Brain pericyte (primary cell): Measurements from ENCODE around the gene SIN3A.

ENCODE experiments used
- DNase-seq: peaks from one replicate; pipeline ENCODE4 v3.0.0-alpha.2; 2012; ENCODE audit warnings: low read depth, low spot score

SIN3A gene

DNA sequence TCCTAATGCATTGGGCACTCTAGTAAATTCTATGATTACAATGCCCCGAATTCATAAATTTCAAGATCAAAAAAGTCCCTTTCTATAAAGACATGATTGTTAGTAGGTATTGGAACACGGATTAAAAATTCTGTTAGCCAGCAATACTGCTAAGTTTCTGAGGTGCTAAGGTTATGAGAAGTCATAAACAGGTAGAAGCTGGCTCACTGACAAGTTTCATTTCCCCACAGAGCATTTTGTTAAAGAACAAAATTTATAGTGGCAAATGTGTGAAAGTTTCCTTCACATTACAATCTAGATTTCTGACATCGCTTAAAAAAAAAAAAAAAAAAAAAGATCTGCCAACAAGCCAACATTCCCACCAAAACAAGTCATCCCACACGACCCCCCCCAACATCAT is 70.7 kb downstream of the SIN3A start:
- DNase-seq, result no peak

DNA sequence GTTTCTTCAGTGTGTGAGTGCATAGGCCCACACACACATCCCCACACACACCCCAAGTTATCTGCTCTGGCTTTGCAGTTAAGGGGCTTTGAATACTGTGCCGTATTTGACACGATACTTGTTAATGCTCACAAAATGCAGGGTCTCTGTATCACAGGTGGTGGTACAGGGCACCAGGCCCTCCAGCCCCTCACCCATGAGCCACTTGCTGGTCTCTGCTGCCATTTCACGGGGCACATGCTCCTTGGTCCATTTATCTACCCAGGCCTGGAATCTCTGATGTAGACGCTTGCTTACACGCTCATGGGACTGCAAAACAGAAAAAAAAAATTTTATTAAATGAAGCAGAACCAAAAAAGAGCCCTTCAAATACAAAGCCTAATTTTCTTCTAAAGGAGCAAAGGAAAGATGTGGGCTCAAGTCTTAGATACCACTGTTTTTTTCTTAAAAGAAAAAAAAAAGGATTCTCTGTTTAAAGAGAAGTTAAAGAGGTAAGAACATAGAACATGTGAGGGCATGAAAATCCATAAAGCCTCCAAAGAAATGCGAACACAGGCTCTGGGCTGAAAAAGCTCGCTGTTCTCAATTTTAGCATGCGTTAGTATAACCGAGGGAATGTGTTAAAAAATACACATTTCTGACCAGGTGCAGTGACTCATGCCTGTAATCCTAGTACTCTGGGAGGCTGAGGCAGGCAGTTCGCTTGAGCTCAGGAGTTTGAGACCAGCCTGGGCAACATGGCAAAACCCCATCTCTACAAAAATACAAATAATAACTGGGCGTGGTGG is 79.4 kb downstream of the SIN3A start:
- no peak for DNase-seq

DNA sequence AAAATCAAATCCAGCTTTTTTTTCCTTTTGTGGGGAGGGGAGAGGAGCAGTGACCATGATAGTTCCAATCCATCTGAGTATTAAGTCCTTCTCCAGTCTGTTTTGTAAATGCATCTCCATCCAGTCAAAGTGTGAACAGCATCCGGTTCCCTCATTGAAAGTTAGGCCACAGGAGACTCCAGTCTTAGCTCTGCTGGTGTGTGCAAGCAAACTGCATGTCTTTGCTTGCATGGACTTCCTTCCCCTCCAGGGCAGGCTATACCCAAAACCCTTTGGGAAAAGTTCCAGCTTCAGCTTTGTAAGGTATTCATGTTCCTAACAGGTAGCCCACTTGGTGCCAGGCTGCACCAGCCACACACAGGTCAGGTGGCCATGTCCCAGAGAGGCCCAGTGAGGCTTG is 80.0 kb downstream of the SIN3A start:
- no peak for DNase-seq

DNA sequence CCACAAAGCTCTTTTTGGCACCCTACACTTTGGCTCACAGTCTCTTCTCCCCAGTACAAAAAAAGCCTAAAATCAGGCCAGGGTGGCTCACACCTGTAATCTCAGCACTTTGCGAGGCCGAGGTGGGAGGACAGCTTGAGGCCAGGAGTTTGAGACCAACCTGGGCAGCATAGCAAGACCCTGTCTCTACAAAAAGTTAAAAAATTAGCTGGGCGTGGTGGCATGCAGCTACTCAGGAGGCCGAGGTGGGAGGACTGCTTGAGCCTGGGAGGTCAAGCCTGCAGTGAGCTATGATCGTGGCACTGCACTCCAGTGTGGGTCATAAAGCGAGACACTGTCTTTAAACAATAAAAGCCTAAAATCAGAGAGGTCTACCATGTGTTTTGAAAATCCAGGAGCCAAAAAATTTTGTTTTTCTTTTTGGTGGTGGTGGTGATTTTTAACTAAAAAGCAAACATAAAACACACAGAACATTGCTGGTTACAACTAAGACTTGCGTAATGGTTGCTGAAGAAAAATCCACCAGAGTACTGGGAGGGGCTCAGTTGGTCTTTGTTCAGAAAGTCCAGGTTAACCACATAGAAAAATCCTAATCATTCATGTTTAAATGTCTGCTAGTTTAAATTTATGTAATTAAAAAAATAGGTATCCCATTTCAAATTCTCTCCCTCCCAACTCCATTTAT is 81.5 kb downstream of the SIN3A start:
- DNase-seq, result no peak

DNA sequence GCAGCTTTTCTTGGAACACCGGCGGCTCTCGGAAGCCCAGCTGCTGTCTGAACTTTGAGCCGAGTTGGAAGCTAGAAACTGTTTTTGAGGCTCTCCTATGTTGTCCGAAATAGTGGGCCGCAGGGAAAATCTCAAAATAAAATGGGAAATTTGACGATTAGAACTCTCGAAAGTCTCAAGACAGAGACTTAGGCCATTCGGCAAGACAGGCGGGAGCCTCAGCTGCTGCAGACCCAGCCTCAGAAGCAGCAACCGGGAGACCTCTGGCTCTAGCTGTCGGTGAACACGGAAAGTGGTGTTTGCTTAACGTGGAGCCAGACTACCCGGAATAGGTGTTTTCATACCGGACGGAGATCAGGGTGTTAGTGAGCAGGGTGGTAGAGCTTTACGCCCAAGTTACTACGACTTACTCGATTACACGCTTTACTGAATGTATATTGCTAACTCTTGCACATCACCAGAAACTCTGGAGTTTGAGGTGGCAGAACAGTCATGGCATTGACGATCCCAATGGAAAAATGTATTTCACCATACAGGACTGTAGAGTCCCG is 82.7 kb downstream of the SIN3A start:
- peak; percentile 53 for DNase-seq

DNA sequence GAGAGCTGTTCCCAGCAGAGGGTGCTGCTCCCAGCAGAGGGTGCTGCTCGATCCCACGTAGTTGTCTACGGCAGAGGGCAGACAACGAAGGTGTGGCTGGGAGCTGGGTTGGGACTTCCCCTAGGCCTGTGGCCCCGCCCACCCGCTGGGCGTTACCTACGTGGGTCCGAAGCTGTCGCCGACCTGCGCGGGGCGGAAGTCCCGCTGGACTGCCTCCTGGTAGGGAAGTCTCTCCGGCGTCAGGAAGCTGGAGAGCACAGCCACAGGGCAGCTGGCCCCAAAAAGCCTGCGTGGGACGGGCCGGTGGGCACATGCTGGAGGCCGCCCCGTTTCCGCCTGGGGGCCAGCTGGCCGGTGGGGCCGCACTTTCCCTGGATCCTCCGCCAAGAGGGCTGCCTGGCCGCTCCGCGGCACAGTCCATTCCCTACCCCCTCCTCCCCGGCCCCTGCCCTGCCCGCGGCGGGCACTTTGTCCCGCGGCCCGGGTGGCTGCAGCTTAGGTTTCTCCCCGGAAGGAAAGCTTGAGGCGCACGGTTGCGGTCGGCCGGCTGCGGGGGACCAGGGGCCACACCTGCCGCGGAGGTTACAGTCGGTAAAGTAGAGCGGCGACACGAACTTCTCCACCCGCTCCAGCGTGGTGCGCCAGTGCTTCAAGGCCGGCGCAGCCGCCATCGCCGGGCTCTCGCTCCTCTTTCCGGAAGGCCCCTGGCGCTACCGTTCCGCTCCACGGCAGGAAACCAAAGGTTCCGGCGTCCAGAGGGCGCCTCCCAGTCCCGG is 83.4 kb downstream of the SIN3A start, which contains the start of gene MAN2C1:
TSS of gene MAN2C1 (minus strand) at position 695 of the 776 bp plus-strand sequence. CDS start at position 671, 24 bp downstream.
- peak; percentile 77 for DNase-seq

DNA sequence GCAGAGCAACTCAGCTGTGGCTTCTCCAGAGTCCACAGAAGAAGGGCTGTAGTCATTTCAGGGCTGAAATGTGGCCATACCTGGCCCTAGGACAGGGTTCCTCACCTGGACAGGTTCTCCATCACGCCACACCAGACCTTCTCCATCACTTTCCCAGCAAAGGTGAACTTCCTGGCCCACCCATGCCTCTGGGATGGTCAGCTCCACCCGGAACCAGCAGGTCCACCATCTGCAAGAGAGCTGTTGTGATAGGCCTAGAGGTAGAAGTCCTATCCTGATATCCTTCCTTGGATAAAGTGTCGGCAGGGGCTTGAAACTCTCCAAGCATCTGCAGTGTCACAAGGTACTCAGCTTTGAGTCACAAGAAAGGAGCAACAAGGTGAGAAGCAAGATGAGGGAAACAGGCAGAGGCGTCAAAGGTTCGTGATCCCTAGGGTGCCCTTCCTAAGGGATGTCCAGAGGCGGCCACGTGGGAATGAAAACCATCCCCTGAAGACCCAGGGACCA is 84.0 kb downstream of the SIN3A start:
- no peak for DNase-seq

DNA sequence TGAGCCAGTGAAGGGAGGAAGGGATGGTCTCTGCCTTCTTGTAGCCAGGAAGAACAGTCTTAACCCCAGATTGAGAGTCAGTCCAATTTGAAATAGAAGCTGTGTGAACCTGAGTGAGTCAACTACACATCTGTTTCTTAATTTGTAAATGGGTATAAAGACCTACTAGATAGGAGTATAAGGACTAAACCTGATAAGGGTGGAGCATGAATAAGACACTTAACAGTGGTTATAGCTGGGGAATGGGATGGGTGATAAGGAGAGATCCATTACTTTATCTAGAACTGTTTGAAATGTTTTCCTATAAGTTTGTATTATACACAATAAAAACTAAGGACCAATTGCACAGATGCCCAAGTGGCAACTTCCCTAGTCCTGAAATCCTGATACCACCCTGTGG is 84.5 kb downstream of the SIN3A start:
- DNase-seq, result no peak

DNA sequence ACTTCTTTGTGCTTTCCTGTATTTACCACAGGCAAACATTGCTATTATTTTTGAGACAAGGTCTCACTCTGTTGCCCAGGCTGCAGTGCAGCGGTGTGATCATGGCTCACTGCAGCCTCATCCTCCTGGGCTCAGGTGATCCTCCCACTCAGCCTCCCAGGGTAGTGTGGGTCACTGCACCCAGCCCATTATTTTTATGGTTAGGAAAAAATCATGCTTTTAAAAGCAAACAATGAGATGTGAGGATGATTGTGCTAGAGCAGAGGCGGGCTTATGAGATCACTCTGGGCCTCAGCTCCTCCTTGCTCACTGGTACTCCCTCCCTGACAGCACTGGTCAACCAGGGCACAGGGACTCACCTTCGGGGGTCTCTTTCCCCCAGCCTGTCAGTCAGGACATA is 85.3 kb downstream of the SIN3A start:
- DNase-seq, result no peak

DNA sequence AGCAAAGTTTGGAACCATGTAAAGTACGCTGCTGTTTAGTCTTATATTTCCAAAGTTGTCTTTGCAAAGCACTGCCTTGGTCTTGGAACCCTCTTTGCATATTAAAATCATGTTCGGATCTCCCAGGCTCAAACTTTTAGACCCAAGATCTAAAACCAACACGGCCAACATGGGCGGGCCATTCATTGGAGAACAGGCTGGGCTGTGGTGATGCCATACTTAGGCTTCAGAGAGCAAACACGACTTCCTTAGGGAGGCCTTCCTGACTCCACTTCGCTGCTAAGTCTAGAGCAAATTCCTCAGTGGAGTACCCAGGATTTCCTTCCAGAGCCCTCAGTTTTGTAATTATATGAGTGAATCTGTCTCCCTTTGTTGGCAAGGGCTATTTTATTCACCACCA is 86.6 kb downstream of the SIN3A start:
- DNase-seq, result no peak

DNA sequence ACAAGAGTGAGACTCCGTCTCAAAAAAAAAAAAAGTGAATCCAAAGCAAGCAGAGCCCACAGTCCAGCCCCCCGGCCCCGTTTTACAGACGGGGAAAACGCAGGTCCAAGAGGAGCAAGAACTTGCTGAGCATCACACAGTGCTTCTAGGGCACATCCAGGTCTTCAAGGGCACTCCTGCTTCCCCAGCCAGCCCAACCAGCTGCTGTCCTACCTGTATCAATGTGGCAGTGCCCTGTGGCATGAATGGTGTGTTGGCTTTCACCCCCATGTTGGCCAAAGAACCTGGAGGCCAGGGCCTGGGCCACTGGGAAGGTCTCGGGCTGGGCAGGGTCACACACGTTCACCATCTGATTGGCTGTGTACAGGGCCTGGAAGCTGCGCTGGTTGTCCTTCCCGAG is 87.7 kb downstream of the SIN3A start:
- DNase-seq, result no peak

DNA sequence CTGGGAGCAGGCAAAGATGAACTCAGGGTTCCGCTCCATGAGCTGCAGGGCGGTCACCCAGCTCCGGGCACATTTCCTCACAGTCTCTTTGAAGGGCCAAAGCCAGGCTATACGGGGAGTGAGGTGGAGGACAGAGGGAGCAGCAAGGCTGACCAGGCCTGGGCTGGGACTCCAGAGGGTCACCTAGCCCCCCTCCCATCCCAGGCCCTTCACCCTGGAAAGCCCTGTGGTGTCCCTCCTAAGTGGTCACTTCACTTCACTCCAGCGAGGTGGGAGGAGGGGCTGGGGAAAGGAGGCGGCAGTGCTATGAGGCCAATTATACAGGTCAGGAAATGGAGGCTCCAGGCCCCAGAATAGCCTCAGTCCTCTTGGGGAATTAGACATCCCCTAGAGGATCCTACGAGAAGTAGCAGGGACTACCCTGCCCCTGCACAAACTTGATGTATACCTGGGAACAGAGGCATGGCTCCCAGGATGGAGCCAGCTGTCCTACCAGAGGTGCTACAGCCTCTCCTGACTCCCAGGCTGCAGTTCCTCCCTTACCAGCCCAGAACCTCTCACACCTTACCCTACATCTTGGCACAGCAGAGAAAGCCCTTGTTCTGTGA is 88.7 kb downstream of the SIN3A start:
- no peak for DNase-seq

DNA sequence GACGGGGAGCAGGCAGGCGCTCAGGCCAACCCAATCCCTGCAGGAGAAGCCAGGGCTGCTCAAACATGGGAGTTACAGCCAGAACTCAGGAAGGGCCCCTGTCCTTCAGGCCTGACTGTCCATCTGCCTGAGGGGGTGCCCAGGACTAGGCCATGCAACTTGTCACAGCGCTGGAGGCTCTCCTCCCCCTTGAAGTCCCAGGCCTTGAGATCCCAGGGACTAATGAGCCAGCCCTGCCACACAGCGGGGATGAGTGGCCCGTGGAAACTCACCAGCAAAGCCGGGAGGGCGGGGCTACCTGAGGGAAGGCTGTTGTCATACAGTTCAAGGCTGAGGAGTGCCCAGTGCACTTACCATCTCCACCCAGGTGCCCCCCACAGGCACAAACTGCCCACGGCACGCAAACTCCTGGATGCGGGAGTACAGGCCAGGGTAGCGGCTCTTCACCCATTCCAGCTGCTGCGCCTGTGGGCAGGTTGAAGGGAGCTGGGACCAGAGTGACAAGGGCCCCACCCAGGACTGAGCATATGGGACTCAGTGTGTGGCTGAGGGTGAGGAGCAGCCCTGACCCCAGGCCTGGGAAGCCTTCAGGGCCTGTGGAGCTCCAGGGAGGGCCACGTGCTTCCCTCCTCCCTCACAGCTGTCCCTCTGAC is 89.4 kb downstream of the SIN3A start:
- DNase-seq, result no peak

DNA sequence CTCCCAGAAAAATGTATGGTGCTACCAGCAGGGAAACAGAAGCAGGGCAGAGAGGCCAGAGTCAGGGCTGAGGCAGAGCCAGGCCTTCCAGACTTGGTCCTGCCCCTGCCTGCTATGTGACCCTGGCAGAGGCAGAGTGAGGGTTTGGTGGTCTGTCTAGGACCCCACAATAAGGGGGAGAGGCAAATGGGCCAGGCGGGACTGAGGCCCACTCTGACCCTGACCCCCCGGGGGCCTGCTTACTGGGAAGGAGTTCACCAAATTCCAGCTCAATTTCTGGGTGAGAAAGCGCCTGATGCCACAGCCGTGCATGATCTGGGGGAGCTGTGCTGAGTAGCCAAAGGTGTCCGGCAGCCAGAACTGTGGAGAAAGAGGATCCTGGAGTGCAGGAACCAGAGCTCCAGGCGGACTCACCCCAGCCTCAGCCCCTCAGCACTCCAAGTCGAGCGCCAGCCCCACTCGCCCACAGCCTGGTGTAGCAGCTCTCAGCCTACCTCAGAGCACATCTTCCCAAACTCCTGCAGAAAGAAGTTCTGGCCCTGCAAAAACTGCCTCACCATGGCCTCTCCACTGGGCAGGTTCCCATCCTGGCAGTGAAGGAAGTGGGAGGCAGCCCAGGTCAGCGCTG is 90.0 kb downstream of the SIN3A start:
- no peak for DNase-seq

DNA sequence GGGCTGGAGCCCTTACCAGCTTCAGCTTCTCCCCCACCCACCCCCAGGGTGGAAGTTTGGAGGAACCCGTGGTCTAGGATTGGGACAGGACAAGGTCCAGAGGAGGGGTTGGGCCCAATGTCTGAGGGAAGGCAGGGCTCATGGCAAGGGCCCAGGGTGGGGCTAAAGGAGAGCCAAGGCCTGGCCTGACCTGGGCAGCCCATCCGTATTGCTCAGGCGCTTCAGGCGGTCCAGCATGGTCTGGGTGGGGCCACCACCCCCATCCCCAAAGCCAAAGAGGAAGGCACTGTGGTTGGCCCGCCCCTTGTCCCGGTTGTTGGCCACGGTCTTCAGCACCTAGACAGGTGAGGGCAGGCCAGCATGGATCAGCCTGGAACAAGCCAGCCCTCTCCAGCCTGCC is 90.6 kb downstream of the SIN3A start:
- DNase-seq, result no peak

DNA sequence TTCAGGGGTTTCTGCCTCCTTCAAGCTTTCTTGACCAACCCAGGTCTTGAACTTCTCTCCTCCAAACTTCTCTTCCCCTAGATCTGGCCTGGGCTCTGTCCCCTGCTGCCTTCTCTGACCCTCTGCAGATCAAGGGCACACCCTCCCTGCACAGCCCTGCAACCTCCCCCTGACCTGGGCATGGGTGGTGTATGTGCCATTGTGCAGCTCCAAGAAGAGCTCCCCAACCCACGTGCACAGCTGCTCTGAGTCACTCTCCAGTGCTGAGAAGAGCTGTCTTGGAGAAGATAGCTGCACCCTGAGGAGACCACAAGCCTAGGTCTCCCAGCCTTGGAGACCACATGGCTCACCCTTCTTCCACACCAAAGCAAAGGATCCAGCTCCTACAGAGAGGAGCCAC is 91.1 kb downstream of the SIN3A start:
- no peak for DNase-seq

DNA sequence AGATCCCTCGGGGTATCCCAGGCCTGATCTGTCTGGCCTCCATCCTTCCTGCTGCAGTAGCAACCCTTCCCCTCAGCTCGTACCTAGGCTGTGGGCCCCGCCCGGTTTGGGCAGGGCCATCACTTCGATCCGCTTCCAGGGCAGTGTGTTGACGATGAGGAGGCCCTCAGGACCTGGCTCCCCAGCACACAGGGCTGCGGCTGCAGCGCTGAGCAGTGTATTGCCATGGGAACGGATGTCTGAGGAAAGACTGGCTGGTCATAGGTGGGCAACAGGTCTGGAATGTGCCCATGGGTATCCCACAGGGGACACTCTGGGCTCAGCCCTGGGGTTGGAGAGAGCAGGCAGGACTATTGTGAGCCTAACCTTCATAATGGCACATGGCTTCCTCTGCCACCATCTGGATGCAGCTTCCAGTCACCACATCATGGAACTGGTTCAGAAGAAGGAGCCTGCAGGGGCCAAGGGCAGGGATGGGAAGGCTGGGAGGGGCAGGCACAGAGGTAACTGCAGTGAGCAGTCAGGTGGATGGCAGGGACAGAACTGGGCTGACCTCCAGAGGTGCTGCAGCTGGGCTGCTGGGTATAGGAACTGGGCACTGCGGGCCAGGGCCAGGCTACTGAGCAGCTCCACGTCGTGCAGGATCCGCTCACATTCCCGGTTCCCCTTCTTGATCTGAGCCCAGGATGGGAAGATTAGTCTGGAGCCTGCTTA is 91.8 kb downstream of the SIN3A start:
- no peak for DNase-seq

DNA sequence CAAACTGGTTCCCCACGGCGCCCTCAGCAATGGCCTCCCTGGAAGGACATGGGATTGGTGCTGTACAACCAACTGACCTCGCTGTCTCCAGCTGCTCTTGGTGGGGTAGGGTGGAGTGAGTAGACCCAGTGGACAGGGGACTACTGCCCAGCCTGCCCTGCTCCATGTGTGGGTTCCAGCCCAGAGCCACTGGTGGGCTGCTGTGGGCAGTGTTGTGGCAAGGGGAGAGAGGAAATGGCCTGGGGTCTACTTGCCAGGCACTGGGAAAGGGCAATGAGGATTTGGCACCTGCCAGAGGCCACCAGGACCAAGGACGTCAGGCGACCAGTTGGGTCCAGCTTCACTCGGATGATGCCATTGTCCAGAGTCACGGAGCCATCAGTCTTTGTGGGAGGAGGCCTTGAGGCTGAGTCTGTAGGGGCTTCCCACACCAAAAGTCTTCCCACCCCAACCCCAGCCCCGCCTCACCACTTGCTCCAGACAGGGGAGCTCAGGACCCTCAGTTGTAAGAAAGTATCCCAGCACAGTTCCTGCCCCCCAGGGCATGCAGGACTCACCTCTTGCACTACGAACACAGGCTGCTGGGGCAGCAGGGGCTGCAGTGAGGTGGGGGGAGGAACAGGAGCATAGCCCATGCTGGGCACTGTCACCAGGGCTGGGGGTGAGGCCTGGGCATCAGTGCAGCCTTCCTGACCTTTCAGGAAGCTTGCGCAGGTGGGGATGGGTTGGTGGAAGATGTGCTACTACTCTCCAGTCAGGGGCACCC is 92.5 kb downstream of the SIN3A start:
- no peak for DNase-seq
